ENCODE results near the gene NDUFB2.

- no peak for TF ChIP-seq CTCF (IDR thresholded peaks at IDR 0.05 in 8 of 11, conservative IDR thresholded peaks at IDR 0.05 in 3 of 11)
- no peak for TF ChIP-seq POLR2AphosphoS5 (IDR thresholded peaks at IDR 0.05)
- no peak for TF ChIP-seq POLR2A (IDR thresholded peaks at IDR 0.05)
Observed at GRCh38 chr7:140724706-140725105, 28.2 kb downstream of the NDUFB2 start.

Measured in spleen (tissue), 7 donors.